Measurements from ENCODE around the gene NFASC. TPM values are rescaled to one million over a fixed set of nuclear protein-coding genes. Genes with fewer than 3 reads are reported as not detected.

The NFASC gene
- total RNA-seq, 1 experiment from 2014 or later = not detected

GRCh38 chr1:205045146-205045545 lies 174.5 kb downstream of the NFASC start:
- DNase-seq = no peak
- Mint-ChIP-seq H3K27me3 (ENCODE audit: unreplicated experiment) (peaks cover 99% of the 10 kb centered on the region), H3K27ac (ENCODE audit: unreplicated experiment) (no peak overlapping the region), H3K9me3 (ENCODE audit: low read depth, unreplicated experiment) (no peaks in the 10 kb centered on the region), H3K4me3 (ENCODE audit: low read depth, unreplicated experiment) (no peak overlapping the region), H3K4me1 (ENCODE audit: low read depth, unreplicated experiment) (no peaks in the 10 kb centered on the region), H3K36me3 (ENCODE audit: insufficient read depth, unreplicated experiment) (no peaks in the 10 kb centered on the region)
- no TSS peak for BruUV-seq (replicated peaks)
- no peak for TF ChIP-seq CTCF (IDR thresholded peaks at IDR 0.05; ENCODE audit: unreplicated experiment)
- CTCF ChIA-PET = no interaction called here
- intact Hi-C loops (cut with micrococcal nuclease; ENCODE audit: unreplicated experiment) = no loop called here

GRCh38 chr1:205046870-205047269 lies 176.2 kb downstream of the NFASC start:
- H3K4me3 Mint-ChIP-seq (ENCODE audit: low read depth, unreplicated experiment) = no peak overlapping the region
- intact Hi-C loops (cut with micrococcal nuclease; ENCODE audit: unreplicated experiment) = no loop called here
- no peaks in the 10 kb centered on the region for H3K36me3 Mint-ChIP-seq (ENCODE audit: insufficient read depth, unreplicated experiment)
- no peak overlapping the region for H3K27ac Mint-ChIP-seq (ENCODE audit: unreplicated experiment)
- no TSS peak for BruUV-seq (replicated peaks)
- CTCF ChIA-PET = interaction anchor here (1.3 kb wide), 1 partner anchor 15 kb away, joined by 6 read pairs; no protein-coding TSS in a partner anchor
- no peaks in the 10 kb centered on the region for H3K9me3 Mint-ChIP-seq (ENCODE audit: low read depth, unreplicated experiment)
- no peak for TF ChIP-seq CTCF (IDR thresholded peaks at IDR 0.05; ENCODE audit: unreplicated experiment)
- H3K4me1 Mint-ChIP-seq (ENCODE audit: low read depth, unreplicated experiment) = no peaks in the 10 kb centered on the region
- peaks cover 99% of the 10 kb centered on the region for H3K27me3 Mint-ChIP-seq (ENCODE audit: unreplicated experiment)
- no peak for DNase-seq

- BruUV-seq (replicated peaks) = no TSS peak
- DNase-seq = no peak
- no peak for TF ChIP-seq CTCF (IDR thresholded peaks at IDR 0.05; ENCODE audit: unreplicated experiment)
- no peak overlapping the region for H3K4me3 Mint-ChIP-seq (ENCODE audit: low read depth, unreplicated experiment)
- H3K4me1 Mint-ChIP-seq (ENCODE audit: low read depth, unreplicated experiment) = no peaks in the 10 kb centered on the region
- H3K9me3 Mint-ChIP-seq (ENCODE audit: low read depth, unreplicated experiment) = no peaks in the 10 kb centered on the region
- no peaks in the 10 kb centered on the region for H3K36me3 Mint-ChIP-seq (ENCODE audit: insufficient read depth, unreplicated experiment)
- CTCF ChIA-PET = interaction anchor here (1.2 kb wide), 1 partner anchor 14 kb away, joined by 4 read pairs; no protein-coding TSS in a partner anchor
- H3K27me3 Mint-ChIP-seq (ENCODE audit: unreplicated experiment) = peaks cover 99% of the 10 kb centered on the region
- H3K27ac Mint-ChIP-seq (ENCODE audit: unreplicated experiment) = no peak overlapping the region
- intact Hi-C loops (cut with micrococcal nuclease; ENCODE audit: unreplicated experiment) = no loop called here
Measured at GRCh38 chr1:205047764-205048231, 177.1 kb downstream of the NFASC start.

GRCh38 chr1:205048382-205048781 lies 177.7 kb downstream of the NFASC start:
- H3K36me3 Mint-ChIP-seq (ENCODE audit: insufficient read depth, unreplicated experiment) = no peaks in the 10 kb centered on the region
- BruUV-seq (replicated peaks) = no TSS peak
- intact Hi-C loops (cut with micrococcal nuclease; ENCODE audit: unreplicated experiment) = no loop called here
- H3K4me3 Mint-ChIP-seq (ENCODE audit: low read depth, unreplicated experiment) = no peak overlapping the region
- TF ChIP-seq CTCF (IDR thresholded peaks at IDR 0.05; ENCODE audit: unreplicated experiment) = no peak
- DNase-seq = no peak
- no peaks in the 10 kb centered on the region for H3K9me3 Mint-ChIP-seq (ENCODE audit: low read depth, unreplicated experiment)
- CTCF ChIA-PET = interaction anchor here (0.7 to 1.2 kb wide), 2 partner anchors 14 to 106 kb away, joined by 3 to 4 read pairs; no protein-coding TSS in a partner anchor
- peaks cover 100% of the 10 kb centered on the region for H3K27me3 Mint-ChIP-seq (ENCODE audit: unreplicated experiment)
- H3K4me1 Mint-ChIP-seq (ENCODE audit: low read depth, unreplicated experiment) = no peaks in the 10 kb centered on the region
- H3K27ac Mint-ChIP-seq (ENCODE audit: unreplicated experiment) = no peak overlapping the region

All from Calu3 (cell line).